HCEC 1CT (cell line): ENCODE data around the gene CSF1.
"Not testable (repeated sequence)": the region's sequence is repeated elsewhere in the genome, so short reads cannot be mapped to it uniquely, and the experiment has no call there.

Experiments used
- DNase-seq: peaks from one replicate; pipeline ENCODE4 v3.0.0-alpha.2; 2017

CSF1 gene

DNA sequence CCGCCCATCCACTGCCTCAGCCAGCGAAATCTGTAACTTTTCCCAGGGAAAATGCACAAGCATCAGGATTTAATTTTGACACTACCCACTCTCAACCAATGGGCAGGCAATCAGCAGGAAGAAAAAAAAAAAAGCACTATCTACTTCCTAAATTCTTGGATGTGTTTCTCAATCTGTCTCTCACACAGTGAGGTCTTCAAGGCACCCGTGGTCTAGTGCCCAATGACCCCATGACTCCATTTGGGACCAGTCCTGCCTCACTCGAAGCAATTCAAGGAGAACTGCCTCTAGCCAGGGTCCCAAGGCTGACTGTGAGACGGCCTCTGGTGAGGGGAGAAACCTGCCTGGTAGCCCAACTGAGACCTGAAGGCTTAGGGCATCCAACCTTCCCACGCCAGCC, 35.9 kb downstream of the CSF1 start:
- DNase-seq, result no peak

DNA sequence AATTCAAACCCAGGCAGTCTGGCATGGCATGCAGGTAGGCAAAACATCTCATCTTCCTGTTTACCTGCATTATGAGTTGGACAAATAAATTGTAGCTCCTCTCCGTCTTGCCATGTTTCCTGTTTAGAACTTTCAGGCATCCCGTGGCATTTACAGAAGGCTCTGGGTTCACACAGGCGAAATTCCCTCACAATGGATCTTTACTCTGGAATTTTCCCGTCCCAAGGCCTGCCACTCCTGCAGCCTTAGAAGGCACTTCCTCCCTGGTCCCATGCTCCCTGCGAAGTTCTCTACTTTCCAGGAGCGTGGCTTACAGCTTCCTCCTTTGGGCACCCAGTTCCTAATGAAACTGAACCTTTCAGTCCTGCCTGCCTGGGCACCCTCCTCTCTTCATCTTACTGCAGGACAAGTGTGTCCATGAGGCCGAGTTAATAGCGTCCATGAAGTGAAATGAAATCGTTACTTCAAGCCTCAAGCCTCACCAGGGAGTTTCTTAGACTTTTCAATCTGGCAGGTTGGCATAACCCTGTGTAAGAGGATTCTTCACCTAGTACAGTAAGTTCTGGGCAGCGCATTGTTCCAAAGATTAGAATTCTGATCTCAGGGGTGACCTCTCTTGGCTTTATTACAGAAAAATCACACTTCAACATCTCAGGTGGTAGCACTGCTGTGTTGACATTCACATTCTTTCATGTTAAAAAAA, 37.1 kb downstream of the CSF1 start:
- DNase-seq, result no peak

DNA sequence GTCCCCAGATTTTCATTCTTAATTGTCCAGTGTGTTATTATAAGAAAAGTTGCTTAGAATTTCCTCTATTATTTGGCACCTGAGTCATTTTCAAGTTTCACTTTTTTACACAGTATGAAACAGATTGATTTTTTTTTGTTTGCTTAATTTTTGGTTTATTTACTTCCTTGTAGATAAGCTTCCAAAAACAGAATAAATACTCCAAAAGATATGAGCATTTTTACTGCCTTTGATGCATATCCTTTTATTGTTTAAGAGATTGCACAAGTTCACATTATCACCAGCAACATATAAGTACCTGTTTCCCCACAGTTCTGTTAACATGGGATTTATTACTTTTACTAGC, 37.6 kb downstream of the CSF1 start:
- no peak for DNase-seq

DNA sequence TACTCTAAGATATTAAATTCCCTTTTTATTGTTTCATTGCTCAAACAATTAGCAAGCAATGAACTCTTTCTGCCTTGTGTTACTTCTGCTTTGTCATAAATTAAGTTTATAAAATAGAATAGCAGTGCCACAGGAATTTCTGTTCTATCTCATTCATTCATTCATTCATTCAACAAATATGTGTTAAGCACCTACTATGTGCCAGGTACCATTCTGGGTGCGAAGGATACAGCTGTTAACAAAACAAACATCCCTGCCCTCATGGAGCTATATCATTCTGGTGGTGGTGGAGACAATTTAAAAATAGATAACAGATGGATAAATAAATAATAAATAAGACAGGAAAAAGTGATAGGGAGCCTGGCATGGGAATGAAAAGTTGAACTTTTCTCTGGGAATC, 39.4 kb downstream of the CSF1 start:
- no peak for DNase-seq

DNA sequence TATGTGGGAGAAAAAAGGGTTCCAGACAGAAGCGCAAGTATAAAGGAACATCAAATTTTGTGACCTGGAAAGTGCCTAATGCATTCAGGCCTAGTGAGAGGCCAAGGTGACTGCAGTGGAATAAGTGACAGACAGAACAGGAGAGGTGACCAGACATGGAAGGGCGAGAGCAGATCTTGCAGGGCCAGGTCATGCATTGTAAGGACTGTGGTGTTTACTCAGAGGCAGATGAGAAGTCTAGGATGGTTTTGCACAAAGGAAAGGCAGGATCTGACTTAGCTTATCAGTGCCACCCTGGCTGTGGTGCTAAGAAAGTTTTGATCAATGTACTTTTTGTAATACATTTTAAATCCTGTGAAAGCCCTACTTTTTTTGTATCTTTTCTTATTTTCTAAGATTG, 39.9 kb downstream of the CSF1 start:
- DNase-seq, result no peak

DNA sequence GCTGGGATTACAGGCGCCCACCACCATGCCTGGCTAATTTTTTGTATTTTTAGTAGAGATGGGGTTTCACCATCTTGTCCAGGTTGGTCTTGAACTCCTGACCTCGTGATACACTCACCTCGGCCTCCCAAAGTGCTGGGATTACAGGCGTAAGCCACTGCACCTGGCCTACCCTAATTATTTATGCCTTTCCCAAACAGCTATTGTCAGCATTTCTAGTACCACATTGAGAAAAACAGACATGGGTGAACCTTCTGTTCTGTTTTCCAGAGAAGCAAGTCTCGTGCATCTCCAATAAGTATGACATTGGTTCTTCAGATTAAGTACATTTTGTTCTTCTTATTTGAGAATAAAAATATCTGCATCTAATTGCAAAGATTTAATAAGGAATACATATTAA, 40.9 kb downstream of the CSF1 start:
- not testable (repeated sequence) for DNase-seq

DNA sequence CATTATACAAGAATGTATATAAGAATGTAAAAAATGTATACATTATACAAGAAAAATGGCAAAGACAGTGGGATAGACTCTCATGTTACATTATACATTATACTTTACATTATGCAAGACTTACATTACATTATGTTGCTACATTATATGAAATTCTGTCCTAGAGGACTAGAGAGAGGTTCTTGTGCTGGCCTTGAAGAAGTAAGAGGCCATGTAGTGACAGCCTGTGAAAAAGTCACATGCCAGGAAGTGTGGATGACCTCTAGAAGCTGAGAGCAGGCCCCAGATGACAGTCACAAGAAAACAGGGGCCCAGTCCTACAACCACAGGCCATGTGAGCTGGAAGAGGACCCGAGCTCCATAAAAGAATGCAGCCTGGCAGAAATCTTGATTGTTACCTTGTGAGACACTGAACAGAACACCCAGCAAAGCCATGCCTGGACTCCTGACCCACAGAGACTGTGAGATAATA, 43.4 kb downstream of the CSF1 start:
- DNase-seq, result no peak

DNA sequence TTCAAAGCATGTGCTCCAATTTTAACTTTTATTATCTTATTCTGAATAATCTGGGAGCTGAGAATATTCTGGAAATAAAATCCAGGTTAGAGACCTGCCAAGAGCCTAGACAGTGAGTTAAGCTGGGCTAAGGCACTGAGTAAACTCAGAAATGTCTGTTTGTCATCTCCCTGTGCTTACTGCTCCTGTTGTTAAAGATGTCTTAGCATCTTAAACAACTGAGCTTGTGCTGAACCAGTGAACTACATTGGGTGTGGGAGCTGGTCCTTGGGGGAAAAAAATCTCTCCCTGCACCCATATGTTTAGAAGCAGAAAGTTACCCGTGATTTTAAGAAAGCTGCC, 49.0 kb downstream of the CSF1 start:
- DNase-seq, result no peak

DNA sequence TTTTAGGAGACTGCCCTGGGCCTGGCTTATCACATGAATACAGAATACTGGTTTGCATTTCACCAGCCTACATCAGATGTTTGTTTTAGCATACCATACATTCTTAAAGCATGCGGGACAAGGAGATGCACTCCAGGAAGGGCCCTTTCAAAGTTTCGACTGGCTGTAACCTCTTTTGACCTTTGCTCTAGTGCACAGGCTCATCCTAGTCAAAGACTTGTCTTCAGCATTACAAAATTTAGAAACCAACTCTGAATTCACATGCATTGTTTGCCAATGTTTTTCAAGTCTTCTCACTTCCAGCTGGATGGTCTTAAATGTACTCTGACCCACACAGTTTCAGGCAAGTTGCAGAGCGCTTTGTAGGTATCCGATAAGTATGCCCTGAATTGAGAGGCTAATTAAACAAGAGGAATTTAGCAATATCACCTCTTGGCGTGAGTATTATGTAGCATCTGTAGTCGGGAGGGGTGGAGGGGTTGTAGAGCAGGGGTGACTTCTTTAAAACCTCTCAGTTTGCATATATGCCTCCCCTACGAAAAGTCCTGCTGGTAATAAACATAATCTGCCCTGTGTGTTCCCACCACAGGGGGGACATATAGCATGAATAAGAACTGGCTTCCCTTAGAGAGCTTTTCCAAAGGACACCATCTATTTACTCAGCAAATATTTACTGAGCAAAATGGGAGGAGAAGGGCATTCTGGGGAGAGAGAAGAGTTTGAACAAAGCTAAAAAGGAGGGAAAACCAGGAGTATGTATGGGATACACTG, 49.5 kb downstream of the CSF1 start:
- DNase-seq, result peak; percentile 87

DNA sequence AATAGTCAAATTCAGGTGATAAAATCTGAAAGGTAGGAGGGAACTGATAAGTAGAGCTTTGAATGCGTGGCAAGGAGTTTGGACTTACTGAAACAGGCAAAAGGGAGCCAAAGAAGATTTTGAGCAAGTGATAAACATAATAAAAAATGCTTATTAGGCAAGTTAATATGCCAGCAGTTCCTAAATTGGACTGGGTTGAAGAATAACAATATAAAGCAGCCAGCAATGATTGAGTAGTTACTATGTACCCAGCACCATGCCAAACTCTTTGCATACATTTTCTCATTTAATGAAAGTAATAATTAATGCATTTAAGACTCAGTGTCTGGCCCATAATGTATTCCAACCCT, 50.1 kb downstream of the CSF1 start:
- no peak for DNase-seq

DNA sequence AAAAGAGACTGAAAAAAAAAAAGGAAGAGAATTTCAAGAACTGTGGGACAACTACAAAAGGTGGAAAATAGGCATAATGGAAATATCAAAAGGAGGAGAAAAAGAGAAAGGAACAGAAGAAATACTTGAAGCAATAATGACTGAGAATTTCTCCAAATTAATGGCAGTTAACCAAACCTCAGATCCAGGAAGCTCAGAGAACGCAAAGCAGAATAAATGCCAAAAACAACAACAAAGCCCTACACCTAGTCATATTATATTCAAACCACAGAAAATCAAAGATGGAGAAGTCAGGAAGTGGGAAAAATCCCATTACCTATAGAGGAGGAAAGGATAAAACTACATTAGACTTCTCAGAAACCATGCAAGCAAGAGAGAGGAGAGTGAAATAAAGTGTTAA, 53.2 kb downstream of the CSF1 start:
- peak; percentile 11 for DNase-seq

DNA sequence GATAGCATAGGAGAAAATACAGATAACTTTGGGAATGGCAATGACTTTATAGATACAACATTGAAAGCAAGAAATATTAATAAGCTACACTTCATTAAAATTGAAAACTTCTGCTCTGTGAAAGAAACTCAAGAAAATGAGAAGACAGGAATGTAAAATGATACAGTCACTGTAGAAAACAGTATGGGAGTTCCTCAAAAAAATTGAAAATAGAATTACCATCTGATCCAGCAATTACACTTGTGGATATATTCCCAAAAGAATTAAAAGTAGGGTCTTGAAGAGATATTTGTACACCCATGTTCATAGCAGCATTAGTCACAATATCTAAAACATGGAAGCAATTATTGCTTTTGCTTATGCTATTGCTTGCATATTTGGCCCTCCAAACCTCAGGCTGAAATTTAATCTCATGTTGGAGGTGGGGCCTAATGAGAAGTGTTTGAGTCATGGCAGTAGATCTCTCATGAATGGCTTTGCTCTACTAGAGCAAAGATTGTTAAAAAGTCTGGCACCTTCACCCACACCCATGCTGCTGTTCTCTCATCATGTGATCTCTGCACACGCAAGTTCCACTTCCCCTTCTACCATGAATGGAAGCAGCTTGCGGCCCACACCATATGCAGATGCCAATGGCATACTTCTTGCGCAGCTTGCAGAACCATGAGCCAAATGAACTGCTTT, 58.6 kb downstream of the CSF1 start:
- DNase-seq, result peak; percentile 85

DNA sequence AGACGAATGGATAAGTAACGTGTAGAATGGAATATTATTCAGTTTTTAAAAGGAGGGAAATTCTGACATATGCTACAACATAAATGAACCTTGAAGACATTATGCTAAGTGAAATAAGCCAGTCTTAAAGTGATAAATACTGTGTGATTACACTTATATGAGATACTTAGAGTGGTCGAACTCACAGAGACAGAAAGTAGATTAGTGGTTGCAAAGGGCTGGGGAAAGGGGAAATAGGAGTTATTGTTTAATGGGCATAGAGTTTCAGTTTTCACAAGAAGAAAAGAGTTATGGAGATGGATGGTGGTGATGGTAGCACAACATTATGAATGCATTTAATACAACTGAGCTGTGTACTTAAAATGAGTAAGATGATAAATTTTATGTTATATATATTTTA, 59.3 kb downstream of the CSF1 start:
- DNase-seq, result no peak

DNA sequence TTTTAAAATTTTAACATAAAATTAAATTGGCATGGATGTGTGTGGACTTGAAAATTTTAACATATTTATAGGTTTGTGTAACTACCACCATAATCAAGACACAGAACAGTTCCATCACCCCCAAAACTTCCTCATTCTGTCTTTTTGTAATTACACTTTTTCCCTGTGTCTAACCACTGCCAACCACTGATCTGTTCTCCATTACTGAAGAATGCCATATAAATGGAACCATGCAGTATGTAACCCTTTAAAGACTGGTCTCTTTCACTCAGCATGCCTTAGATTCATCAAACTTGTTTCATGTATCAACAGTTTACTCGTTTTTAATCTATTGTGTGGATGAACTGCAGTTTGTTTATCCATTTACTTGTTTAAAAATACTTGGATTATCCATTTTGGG, 60.9 kb downstream of the CSF1 start:
- DNase-seq, result no peak

DNA sequence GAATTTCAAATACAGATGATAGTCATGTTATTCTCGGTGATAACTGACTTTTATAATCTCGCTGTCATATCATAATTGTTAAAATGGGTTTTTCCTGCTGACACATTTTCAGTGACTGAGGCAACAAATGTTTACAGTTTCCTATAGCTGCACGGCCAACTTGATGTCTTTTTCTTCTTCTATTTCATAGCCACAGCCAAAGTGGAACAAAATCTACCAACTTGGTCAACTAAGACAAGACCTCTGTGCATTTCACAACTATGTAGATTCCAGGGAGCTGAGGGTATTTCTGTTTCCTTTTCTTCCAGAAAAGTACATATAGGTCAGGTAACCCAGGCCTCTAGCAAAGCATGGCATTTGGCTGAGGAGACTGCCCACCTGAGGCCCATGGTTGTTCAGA, 63.5 kb downstream of the CSF1 start:
- no peak for DNase-seq

DNA sequence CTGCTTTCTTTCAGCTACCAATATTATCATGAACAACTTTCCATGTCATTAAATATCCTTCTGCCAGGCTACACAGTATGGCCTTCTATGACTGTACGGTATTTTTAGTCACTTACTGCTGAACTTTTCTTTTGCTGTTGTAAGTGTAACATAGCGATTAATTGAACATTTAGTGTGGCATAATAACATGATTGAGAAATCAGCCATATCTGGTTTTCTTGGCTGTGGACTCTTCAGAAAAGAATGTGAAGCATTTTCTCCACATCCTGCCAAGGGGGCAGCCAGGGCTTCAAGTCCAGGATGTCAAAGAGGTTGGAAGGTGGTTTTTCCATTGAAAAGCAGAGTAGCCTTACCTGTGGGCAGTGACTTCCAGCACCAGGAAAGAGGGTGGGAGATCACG, 65.1 kb downstream of the CSF1 start:
- peak; percentile 95 for DNase-seq

DNA sequence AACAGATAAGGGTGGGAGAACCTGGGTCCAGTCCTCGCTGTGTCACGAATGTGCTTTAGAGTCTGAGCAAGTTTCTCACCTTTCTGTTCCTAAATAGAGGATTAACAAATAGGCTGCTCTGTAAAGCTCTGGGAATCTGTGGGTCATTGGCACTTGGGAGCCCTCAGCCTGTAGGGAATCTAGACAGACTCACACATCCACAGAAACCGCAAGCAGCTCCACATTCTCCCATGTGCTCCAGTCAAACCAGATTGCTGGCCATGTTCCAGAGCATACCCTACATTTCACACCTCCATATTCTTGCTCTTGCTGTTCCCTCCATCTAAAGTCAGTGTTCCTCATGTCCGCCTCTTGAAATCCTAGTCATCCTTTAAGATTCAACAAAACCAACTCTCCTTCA, 66.1 kb downstream of the CSF1 start:
- DNase-seq, result no peak

DNA sequence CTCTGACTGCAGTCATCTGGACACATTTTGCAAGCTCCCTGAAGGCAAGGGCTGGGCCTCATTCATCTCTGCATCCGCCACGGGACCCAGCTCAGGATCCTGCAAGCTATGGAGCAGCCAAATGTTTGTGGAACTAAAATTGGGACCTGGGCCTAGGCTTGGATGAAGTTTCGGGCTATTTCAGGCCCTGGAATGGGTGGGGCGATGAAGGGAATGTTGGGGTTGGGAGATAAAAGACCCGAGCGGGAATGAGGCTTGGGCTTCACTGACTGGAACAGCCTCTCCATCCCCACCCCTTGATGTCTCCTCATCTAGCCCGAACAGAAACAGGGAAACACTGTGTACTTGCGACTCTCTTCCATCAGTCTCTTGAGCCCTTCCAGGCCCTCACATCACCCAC, 66.6 kb downstream of the CSF1 start:
- no peak for DNase-seq

DNA sequence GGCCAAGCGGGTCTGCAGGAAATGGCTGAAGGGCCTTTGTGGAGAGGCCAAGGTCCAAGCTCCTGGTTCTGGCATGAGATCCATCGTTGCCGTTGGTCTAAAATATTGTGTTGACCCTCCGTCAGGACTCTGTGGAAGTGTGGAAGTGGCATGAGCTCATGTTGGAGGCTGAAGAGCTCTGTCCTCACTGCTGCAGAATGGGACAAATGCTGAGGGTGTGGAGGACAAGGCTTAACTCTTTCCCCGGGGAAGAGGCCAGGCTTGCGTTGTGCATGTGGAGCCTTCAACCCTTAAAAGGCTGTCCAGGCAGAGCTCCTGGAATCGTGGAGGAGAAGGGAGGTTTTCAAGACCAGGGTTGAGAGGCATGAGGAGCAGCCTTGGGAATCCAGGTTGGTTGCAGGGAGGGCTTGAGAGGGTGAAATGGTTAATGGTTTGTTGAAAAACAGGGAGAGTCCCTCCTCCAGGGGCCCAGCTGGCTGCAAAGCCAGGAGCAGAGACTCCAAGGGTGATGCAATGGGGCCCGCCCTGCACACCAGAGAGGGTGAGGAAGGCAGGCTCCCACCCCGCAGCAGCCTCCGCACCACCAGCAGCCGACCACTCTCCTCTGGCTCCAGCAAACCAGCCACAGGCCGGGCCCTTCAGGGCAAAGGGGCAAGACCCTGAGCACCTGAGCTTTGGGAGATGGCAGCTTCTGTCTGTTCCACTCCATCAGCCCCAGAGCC, 67.2 kb downstream of the CSF1 start:
- DNase-seq, result no peak

DNA sequence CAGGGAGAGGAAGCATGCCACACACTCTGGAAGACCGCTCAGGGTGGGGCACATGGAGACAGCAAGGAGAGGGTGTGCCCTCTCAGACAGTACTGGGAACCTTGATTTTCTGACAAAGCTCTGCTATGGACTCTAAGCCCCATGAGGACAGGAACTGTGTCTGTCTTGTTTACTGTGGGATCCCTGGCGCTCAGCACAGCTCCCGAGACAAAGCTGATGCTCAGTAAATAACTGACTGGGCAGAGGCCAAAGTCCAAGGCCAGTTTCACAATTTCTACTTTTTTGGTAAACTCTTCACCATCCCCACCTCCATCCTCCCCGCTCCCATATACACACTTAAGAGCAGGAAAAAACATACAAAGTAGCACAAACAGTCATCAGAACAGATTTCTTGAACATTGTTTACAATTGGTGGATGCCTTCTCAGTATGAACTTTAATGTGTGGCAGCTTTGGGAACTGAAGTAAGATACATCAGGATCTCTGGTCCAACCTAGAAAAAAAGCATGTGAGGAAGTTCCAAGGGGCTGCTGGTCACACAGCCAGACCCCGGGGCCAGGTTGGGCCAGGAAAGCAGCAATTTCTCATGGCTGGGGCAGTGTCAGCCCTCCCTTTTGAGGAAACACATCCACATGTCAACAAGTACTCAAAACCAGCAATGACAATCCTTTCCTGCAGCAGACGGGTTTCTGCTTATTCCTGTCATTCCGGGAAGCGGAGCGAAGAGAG, 68.3 kb downstream of the CSF1 start:
- peak; percentile 63 for DNase-seq

DNA sequence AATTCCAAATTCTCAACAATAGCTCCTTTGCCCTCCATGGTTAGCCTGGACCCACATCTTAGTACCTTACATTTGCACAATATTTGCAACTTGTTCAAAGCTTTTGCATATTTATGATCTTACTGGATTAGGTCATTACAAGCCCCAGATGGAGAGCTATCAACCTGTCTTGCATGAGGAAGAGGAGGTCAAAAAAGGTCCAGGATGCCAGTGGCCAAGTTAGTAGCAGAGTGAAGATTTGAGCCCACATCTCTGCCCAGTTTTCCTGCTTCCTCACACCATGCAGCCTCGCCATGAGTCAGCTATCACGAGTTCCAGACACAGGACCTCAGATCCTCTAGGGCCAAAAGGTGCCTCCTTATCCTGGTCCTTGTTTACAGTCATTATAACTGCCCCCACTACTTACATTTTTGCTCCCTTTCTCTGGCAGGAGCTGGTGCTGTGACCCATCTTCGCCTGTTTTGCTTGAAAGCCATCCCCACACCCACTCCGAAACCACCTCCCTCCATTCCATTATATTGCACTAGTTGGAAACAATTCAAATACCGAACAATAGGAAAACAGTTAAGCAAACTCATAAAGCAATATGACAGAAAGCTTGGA, 68.9 kb downstream of the CSF1 start:
- DNase-seq, result peak; percentile 87
